HG02610 (cell line): Measurements from ENCODE around the gene HSBP1.

Experiments
- ATAC-seq: cut with Tn5 transposase; IDR thresholded peaks from one replicate; pipeline ENCODE4 v1.9.1; 2021; ENCODE audit warnings: mild to moderate bottlenecking, moderate library complexity; ENCODE audit not compliant: unreplicated experiment

The HSBP1 gene

DNA sequence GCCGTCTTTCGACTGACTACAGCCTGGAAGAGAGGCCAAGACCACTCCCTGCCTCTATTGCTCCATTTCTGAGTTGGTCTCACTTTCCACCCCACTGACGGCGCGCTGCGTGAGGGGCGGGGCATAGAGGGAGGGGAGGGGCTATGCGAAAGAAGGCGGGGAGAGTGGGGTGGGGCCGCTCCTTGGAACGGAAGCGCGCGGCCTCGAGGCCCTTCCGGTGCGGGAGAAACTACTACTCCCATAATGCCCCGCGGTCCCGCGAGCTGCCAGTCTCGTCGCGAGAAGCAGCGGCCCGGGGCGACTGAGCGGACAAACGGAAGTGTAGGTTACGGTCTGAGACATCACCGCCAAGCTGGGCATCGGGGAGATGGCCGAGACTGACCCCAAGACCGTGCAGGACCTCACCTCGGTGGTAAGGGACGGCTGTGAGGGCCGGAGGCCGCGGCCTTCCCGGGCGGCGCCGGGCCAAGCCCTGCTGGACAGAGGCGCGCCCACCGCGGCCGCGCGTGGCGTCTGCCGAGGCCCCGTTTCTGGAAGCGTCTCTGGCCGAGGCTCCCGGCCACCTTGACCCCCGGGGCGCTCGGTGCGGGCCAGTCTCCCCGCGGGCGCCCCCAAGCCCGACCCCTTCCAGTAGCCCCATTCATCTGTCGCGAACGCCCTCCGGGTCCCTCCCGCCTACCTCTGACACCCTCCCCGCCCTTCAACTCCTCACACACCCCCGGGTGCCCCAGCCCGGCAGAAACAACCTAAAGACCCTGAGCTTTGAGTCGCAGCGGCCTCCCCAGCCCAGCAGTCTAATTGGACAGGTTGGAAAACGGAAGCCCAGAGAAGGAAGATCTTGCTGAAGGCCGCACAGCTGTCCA, at the start of gene HSBP1:
Gene HSBP1, plus strand, starts transcription at position 269 of the 863 bp plus-strand sequence. Its CDS starts 99 bp downstream, at position 368.
- ATAC-seq = peak; percentile 93

DNA sequence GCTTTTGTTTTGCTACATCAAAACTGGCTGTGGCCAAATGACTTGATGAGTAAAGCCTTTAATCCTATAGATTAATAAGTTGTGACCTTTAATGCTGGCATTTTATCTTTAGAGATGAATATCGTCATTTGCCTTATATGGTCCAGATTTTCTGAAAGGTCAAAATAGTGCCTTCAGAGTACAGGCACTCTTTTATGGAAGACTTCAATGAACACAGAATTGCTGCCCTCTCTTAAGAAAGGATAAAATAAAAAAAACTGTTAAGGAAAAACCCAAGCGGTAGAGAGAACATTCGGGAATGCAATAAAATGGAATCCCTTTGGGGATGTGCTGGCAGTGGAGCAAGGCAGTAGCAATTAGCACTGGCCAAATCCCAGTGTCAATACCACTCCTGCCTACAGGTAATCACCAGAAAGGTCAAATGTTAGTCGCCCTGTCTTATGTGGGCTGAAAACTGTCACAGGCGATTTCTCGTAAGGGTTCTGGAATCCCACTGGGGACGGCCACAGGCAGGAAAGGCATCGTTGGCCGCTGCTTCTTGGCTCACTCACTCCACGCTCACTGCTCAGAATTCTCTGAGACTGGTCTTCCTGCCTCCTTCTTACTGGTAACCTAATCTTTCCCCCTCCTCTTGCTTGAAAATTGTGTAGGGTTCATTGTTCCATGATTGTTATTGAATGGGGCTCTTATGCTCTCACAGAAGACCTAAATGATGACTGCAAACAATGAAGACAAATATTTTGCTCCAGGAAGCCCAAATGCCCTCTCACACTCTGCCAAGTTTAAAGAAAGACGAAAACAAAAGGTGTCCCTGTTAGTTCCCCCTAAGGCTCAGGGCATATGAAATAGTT, 45.4 kb upstream of the HSBP1 start:
- ATAC-seq = no peak

DNA sequence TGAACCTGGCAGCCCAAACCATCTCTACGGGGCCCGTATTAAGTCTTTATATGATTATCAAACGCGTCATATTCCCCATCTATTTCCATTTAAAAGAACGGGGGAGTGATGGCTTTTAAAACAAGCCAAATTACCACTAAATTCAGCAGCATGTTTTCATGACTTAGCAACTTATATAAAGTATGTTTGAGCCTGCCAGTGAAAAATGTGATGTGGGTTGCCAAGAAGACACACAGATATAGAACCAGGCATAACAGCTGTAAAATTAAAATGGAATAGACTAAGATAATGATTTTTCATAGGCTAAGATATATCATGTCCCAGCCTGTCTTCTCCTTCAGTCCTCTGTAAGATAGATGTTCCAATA, 44.8 kb upstream of the HSBP1 start:
- ATAC-seq = no peak

DNA sequence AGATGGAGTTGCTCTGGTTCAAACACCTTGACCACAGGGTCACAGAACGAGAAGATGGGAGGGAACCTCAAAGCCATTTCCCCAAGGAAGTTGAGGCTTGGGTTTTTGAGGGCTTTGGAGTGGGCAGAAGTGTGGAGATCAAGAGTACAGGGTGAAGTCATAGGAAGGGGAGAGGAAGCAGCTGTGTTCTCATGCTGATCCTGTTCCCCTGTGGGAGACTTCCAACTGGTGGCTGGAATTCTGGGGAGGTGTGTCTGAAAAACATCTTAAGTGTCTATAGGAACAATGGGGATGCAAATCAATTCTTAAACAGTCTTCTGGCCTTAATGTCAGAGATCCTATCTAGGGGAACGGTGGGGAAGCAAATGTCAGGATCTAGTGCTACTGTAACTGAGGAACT, 38.8 kb upstream of the HSBP1 start:
- no peak for ATAC-seq

DNA sequence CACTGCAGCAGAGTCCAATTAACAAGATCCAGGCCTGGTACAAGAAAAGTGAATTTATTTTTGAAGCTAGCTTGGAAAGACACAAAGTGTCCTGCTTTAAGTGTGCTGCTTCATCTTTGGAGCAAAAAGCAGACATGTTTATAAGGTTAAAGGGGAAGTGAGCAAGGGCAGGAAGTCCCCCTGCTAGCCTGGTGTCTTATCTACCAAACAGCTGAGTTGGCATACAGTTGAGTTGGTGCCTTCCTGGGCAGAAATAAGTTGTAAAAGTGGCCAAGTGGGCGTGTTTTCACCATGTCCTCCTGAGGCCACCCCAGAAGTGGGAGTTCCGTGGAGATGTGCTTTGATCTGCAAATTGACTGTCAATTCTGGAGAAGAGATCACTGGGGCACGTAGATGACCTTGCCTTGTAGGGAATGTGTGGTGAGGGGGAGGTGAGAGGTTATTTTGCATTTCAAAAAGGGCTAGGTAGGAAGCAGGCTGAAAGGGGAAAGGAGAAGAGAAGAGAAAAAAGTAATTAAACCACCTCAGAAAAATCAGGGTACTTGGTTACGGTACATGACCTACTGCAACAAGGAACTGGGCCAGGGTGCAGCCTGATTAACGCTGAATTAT, 38.3 kb upstream of the HSBP1 start:
- ATAC-seq = no peak

DNA sequence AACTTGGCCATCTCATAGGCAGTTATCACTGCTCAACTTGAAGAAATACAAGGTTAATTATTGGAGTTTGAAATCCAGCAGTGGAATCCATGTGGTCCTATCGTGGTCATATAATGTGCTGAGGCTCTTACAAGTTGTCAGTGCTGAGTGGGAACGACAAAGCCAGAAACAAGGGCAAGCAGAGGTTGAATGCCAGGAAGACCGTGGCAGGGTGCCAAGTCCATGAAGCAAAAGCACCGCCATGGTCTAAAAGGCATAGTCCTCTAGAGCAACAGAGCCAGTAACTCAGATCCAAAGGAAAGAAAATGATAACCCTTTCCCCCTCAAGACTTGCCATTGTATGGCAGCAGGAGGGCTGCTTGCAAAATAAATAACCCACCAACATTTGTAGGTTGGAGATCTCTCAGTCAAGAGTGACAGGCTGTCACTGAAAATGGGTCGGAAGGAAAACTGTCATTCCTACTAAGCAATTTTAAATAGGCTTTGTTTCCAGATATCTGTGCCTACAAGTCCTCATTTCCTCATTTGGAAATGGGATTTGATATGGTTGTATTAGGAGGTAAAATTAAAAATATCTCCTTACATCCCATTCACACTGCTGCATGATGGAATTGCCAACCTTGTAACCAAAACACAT, 36.4 kb upstream of the HSBP1 start:
- ATAC-seq = no peak

DNA sequence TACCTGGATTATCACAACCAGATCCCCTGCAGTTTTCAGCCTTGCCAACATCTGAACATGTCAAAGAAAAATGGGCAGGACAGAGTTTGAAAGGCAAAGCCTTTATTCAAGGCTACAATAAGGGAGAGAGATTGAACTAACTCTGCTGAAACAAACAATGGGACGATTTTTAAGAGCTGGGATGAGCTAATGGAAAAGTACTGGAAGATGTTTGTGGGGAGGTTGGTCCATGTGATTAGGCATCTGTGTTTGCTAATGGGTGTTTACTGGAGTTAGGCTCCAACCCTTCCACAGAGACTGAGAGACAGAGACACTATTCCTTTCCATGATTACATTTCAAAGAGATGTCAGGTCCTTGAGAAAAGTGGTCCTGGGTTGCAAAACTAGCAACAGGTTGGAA, 35.0 kb upstream of the HSBP1 start:
- ATAC-seq = no peak

DNA sequence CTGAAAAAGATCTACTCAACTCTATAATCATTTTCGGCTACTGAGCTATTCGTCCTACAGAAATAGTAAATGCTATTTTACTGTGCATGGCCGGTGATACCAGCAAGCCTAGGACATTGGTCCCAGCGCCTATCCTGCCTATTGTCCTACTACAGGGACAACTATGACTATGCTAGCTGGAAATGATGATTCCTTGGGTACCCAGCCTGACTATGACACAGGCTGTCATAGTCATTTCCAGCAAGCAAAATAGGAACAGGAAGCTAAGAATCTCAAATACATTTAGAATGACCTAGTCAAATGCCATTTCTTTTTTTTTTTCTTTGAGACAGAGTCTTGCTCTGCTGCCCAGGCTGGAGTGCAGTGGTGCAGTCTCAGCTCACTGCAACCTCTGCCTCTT, 33.7 kb upstream of the HSBP1 start:
- ATAC-seq = no peak

DNA sequence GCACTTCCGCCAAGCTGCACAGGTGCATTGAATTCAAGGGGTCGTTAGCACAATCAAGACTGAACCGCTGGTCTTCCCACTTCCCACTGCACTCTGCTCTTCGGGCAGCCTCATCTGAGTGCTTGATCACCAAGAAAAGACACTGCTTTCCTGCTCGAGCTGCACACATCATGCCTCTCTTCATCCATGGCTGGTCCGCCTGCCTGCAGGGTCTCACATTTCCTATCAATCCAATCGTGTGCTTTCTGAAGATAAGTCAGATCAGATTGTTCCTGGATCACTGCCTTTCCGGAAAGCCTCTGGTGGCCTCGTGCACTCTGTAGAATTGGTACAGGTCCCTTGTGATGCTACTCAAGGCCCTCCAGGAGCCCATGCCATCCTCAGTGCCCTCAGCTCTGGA, 30.8 kb upstream of the HSBP1 start:
- no peak for ATAC-seq

DNA sequence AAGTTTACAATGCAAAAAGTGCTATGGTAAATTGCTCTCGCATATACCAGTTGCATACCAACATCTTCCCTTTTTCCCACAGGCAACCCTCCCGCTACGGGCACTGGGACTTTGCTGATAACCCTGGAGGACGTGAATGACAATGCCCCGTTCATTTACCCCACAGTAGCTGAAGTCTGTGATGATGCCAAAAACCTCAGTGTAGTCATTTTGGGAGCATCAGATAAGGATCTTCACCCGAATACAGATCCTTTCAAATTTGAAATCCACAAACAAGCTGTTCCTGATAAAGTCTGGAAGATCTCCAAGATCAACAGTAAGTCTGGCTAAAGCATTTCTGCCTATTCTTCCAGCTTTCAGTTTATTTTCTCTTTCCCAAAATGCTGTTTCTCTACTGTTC, 27.9 kb upstream of the HSBP1 start:
- no peak for ATAC-seq

DNA sequence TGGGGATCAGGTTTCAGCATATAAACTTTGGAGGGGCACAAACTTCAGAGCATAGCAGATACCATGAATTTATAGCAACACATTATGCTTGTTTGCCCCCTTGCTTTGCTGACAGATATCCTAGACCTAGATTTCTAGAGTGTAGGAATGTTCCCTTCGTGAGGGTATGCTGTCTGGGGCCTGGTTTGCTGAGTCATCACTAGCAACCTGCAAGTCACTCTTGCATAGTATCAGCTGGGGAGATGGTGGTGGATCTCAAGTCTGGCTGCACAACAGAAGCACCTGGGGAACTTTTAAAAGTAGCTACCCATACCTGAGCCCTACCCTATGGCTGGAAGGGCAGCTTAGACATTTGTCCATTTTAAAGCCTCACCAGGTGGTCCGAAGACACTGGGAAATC, 22.3 kb upstream of the HSBP1 start:
- no peak for ATAC-seq

DNA sequence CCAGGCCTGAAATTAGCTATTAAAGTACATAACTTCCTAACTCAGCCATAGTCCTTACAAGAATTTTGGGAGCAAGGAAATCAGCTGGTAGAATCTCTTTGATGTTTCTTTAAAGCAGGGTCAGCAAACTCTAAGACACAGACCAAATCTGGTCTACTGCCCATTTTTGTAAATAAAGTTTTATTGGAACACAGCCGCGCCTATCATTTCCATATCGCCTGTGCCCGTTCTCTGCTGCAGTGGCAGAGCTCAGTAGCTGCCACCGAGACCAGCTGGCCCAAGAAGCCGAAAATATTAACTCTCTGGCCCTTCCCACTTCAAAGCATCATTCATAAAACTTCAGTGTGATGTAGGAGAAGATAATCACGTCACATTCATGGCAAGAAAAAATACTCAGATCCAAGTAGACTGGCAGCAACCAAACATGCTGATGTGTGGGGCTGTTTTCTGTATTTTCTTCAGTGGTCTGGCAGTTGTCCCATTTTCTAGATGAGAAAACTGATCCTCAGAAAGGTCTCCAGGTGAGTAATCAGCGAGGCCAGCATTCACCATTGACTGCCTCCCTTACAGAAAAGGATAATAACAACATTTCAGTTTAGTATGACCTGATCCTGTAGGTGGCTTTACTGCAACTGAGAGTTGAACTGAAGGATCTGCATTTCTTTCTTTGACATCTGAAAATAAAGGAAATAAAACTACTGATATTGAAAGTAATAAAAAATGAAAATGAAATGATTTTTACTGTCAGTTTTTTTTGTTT, 18.0 kb upstream of the HSBP1 start:
- ATAC-seq = no peak

DNA sequence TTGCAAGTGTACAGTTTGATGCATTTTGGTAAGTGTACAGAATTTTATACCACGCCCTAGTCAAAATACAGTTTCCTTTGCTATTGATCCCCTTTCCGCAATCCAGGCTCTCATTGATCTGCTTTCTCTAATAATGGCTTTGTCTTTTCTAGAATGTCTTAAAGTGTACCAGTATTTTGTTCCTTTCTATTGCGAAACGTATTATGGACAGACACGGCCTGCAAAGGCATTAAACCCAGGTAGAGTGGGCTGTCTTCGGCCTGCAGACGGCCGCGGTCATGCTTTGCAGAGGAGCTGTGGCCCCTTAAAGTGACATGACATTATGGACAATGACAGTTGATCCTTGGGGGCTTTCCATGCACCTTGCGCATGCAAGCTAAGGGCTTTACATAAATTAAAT, 15.9 kb upstream of the HSBP1 start:
- ATAC-seq = no peak

DNA sequence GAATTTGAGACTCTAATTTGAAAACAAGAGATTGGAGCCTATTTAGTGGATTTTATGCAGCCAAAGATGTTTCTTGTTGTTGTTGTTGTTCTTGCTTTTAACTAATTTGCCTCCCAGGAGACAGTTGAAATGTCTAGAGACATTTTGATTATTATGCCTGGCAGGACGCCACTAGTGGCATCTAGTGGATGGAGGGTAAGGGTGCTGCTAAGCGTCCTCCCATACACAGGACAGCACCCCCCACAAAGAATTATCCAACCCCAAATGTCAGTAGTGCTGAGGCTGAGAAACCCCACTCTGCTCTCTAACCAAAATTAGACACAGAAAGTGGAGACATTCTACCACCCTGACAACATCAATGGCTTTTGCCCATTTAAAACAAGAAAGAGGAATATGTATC, 15.4 kb upstream of the HSBP1 start:
- ATAC-seq = no peak

DNA sequence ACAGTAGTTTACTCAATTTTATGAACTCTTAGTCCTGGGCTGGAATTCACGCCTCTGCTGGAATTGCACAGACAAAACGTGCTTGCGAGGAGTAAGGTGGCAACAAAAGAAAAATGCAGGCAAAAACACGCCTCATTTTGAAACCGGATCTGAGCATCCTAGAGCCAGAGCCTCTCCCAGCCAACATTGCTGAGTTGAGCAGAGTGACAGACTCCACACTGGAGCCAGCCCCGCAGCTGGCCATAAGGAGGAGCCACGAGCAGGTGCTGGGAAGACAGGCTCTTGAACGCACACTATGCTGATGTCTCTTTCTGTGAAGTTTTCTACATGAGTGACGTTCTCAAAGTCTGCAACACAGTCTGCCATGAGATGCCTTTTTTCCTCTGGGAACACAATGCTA, 14.6 kb upstream of the HSBP1 start:
- ATAC-seq = no peak

DNA sequence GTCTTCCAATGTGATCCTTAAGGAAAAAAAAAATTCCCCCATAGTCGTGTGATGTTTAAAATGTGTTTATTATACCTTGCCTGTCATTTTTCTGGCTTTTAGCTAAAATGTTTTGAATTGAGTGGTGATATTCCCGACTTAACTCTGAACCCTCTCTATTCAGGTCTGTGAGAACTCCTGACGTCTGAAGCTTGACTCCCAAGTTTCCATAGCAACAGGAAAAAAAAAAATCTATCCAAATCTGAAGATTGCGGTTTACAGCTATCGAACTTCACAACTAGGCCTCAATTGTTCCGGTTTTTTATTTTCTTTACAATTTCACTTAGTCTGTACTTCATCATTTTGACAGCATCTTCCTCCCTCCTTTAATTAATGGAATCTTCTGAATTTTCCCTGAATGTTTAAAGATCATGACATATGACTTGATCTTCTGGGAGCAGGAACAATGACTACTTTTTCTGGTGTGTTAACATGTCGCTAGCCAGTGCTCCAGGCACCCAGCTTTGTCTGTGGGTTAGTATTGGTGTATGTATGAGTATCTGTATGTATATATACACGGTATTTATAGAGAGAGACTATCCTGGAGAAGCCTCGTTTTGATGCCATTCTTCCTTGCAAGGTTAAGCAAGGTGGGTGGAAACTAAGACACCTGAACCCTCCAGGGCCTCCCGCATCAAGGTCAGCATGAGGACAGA, 12.8 kb upstream of the HSBP1 start:
- no peak for ATAC-seq

DNA sequence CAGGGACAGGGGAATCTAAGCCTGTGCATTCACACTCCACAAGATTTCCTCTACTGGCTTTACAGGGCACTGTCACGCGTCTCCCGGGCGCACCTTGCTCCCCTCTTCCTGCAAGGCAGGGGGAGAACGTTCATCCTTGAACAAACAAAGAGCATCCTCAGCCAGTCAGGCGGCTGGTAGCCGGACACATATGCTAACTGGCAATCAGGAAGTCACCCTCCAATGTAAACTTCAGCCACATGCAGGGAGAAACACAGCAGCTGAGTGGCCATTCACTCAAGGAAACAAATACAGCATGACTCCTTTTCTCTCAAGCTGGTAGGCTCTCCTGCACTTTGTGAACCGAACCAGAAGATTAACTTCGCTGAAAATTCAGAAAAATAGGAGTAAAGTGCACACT, 10.8 kb upstream of the HSBP1 start:
- no peak for ATAC-seq

DNA sequence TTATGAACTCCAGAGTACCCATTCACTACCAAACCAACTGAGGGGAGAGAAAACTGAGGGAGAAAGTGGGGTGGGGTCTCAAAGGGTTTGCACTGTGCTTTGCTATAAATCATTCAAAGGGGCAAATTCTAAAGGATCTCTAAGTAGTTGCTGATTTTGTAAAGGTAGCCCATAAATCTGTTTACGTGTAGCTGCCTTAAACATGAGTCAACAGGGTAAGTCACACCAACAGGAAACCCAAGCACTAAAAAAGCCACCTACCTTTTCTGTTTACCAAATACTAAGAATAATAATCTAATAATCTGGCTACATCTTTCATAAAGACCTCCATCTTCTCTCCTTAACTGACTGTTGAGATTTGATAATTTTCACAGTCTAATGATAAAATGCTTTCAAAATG, 8.4 kb upstream of the HSBP1 start:
- no peak for ATAC-seq

DNA sequence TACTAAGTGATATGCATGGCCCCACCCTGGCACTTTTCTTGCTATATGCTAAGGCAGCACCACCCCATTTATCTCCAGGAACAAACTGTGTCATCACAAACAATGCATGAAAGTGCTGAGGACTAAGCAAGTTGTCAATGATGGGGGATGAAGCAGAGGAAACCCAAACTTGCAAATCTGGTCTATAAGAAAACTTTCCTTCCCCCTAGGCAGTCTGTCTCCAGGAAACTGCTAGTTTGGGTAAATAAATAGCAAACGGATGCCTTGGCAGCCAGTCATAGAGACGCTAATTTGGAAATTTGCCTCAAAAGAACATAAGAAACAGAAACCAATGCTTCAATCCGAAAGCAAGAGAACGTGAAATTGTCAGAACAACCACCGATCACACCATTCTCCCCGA, 5.6 kb upstream of the HSBP1 start:
- peak; percentile 50 for ATAC-seq
